SK-MEL-5 (cell line): Measurements from ENCODE around the gene DNM3. TPM values are rescaled to one million over a fixed set of nuclear protein-coding genes. Genes with fewer than 3 reads are reported as not detected.

Experiments used
- DNase-seq: peaks from one replicate; pipeline ENCODE4 v3.0.0-alpha.2; 2016; ENCODE audit warnings: low read depth, low spot score
- in situ Hi-C: cut with HindIII; loops from 2 replicates; pipeline ENCODE4 v1.10.0; 2016; ENCODE audit warnings: low sequenced_read_pairs, high pct_unique_total_duplicates, low pct_unique_long_range_greater_than_20kb
- total RNA-seq: library from RNA; depleted of rRNA; stranded (reverse); fragments of >200 nt; shearing (Covaris generic); gene quantifications from 2 replicates; pipeline ENCODE4 v1.2.3, GENCODE V29; 2014

Gene DNM3
- total RNA-seq, 1 experiment from 2014 or later: 0.79 TPM

GRCh38 chr1:171855381-171855780 is 14.1 kb downstream of the DNM3 start:
- DNase-seq: no peak
- in situ Hi-C loops: no loop called here

GRCh38 chr1:171858696-171859095 is 17.4 kb downstream of the DNM3 start:
- in situ Hi-C loops: no loop called here

GRCh38 chr1:171860696-171861095 is 19.4 kb downstream of the DNM3 start:
- DNase-seq: no peak
- in situ Hi-C loops: no loop called here

More at GRCh38 chr1:171858696-171859095, 17.4 kb downstream of the DNM3 start:
- DNase-seq: no peak

GRCh38 chr1:171863531-171863930 is 22.2 kb downstream of the DNM3 start:
- DNase-seq: no peak
- in situ Hi-C loops: no loop called here

- peak; percentile 31 for DNase-seq
- in situ Hi-C loops: no loop called here
Observed at GRCh38 chr1:171864308-171864707, 23.0 kb downstream of the DNM3 start.

GRCh38 chr1:171865106-171865505 is 23.8 kb downstream of the DNM3 start:
- in situ Hi-C loops: no loop called here

GRCh38 chr1:171867236-171867635 is 25.9 kb downstream of the DNM3 start:
- in situ Hi-C loops: no loop called here
- no peak for DNase-seq

More at GRCh38 chr1:171865106-171865505, 23.8 kb downstream of the DNM3 start:
- DNase-seq: no peak

- in situ Hi-C loops: no loop called here
- no peak for DNase-seq
Observed at GRCh38 chr1:171868217-171868803, 27.0 kb downstream of the DNM3 start.

GRCh38 chr1:171869097-171869496 is 27.8 kb downstream of the DNM3 start:
- DNase-seq: no peak
- in situ Hi-C loops: no loop called here

GRCh38 chr1:171871848-171872247 is 30.6 kb downstream of the DNM3 start:
- in situ Hi-C loops: no loop called here
- DNase-seq: no peak

- DNase-seq: no peak
- in situ Hi-C loops: no loop called here
Observed at GRCh38 chr1:171872430-171872829, 31.1 kb downstream of the DNM3 start.

- no peak for DNase-seq
- in situ Hi-C loops: no loop called here
Observed at GRCh38 chr1:171873664-171874063, 32.4 kb downstream of the DNM3 start.

GRCh38 chr1:171877701-171878100 is 36.4 kb downstream of the DNM3 start:
- peak; percentile 62 for DNase-seq
- in situ Hi-C loops: no loop called here

- DNase-seq: no peak
- in situ Hi-C loops: no loop called here
Observed at GRCh38 chr1:171879556-171879955, 38.3 kb downstream of the DNM3 start.

- no peak for DNase-seq
- in situ Hi-C loops: no loop called here
Observed at GRCh38 chr1:171881442-171881841, 40.1 kb downstream of the DNM3 start.

- in situ Hi-C loops: no loop called here
- no peak for DNase-seq
Observed at GRCh38 chr1:171883849-171884248, 42.6 kb downstream of the DNM3 start.

- DNase-seq: no peak
- in situ Hi-C loops: no loop called here
Observed at GRCh38 chr1:171884475-171884874, 43.2 kb downstream of the DNM3 start.

- no peak for DNase-seq
- in situ Hi-C loops: no loop called here
Observed at GRCh38 chr1:171890131-171890530, 48.8 kb downstream of the DNM3 start.

GRCh38 chr1:171896936-171897703 is 55.8 kb downstream of the DNM3 start:
- in situ Hi-C loops: no loop called here
- no peak for DNase-seq
